Measurements from ENCODE around the gene PRDM16.

- no peak for TF ChIP-seq CTCF (IDR thresholded peaks at IDR 0.05; ENCODE audit: low read depth, low read length, missing input control)
- no peak for TF ChIP-seq GABPA (IDR thresholded peaks at IDR 0.05 in 1 of 2, conservative IDR thresholded peaks at IDR 0.05 in 1 of 2)
- TF ChIP-seq TAF1 (conservative IDR thresholded peaks at IDR 0.05): no peak
- TF ChIP-seq YY1 (IDR thresholded peaks at IDR 0.05): no peak
- no peak for TF ChIP-seq REST (IDR thresholded peaks at IDR 0.05)
- no peak for TF ChIP-seq EGR1 (IDR thresholded peaks at IDR 0.05; ENCODE audit: low read depth in 2 of 2)
- TF ChIP-seq ATF3 (IDR thresholded peaks at IDR 0.05): no peak
- TF ChIP-seq MAX (IDR thresholded peaks at IDR 0.05): no peak
Measured at GRCh38 chr1:3156936-3157335, 87.9 kb downstream of the PRDM16 start.
